GM20000 (cell line): ENCODE data around the gene ERGIC1.

Source experiments
- DNase-seq: peaks from one replicate; pipeline ENCODE4 v3.0.0; 2012; ENCODE audit warnings: low spot score
- CTCF ChIP-seq: IDR thresholded peaks from 2 replicates; pipeline ENCODE4 v1.5.1; 2012; ENCODE audit warnings: mild to moderate bottlenecking, control low read depth; ENCODE audit errors: extremely low read depth, missing control alignments

The ERGIC1 gene

GRCh38 chr5:172839669-172840431, 5.8 kb downstream of the ERGIC1 start:
- DNase-seq = no peak
- no peak for TF ChIP-seq CTCF

GRCh38 chr5:172840432-172841154, 6.5 kb downstream of the ERGIC1 start:
- no peak for TF ChIP-seq CTCF
- no peak for DNase-seq

GRCh38 chr5:172841256-172841655, 7.2 kb downstream of the ERGIC1 start:
- no peak for TF ChIP-seq CTCF
- no peak for DNase-seq

GRCh38 chr5:172843825-172844576, 9.9 kb downstream of the ERGIC1 start:
- no peak for DNase-seq
- TF ChIP-seq CTCF = no peak

- no peak for DNase-seq
- no peak for TF ChIP-seq CTCF
Measured at GRCh38 chr5:172844577-172844838, 10.5 kb downstream of the ERGIC1 start.

- no peak for DNase-seq
- no peak for TF ChIP-seq CTCF
Measured at GRCh38 chr5:172845154-172845553, 11.1 kb downstream of the ERGIC1 start.

GRCh38 chr5:172845576-172845975, 11.5 kb downstream of the ERGIC1 start:
- TF ChIP-seq CTCF = no peak
- no peak for DNase-seq
